Measurements from ENCODE around the gene LACTB. TPM values are rescaled to one million over a fixed set of nuclear protein-coding genes. Genes with fewer than 3 reads are reported as not detected.

LACTB gene
- total and polyA plus RNA-seq, 12 donors, result 11.6 to 32.2 (median 24.3) TPM

- intact Hi-C loops (cut with DNase I), result loop anchor here in 2 of 10 donors (10.0 kb wide), 1 partner anchor 123 kb away; the partner anchor contains the start of gene APH1B (in 2 of the 2)
- 97 to 100% methylated on average over 1 of the region's 1 CpG for WGBS, 2 donors
- Histone ChIP-seq H3K27ac (no peak overlapping the region), H3K36me3 (peaks cover 0 to 89% (median 19%) of the 10 kb centered on the region in 9 donors), H3K27me3 (no peaks in the 10 kb centered on the region), H3K4me3 (no peak overlapping the region), H3K9me3 (no peaks in the 10 kb centered on the region), H3K4me1 (peaks cover 3 to 45% (median 26%) of the 10 kb centered on the region in 9 donors)
- DNase-seq, result no peak
- ATAC-seq, result no peak
- TF ChIP-seq, protein P1, sequence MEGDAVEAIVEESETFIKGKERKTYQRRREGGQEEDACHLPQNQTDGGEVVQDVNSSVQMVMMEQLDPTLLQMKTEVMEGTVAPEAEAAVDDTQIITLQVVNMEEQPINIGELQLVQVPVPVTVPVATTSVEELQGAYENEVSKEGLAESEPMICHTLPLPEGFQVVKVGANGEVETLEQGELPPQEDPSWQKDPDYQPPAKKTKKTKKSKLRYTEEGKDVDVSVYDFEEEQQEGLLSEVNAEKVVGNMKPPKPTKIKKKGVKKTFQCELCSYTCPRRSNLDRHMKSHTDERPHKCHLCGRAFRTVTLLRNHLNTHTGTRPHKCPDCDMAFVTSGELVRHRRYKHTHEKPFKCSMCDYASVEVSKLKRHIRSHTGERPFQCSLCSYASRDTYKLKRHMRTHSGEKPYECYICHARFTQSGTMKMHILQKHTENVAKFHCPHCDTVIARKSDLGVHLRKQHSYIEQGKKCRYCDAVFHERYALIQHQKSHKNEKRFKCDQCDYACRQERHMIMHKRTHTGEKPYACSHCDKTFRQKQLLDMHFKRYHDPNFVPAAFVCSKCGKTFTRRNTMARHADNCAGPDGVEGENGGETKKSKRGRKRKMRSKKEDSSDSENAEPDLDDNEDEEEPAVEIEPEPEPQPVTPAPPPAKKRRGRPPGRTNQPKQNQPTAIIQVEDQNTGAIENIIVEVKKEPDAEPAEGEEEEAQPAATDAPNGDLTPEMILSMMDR (IDR thresholded peaks at IDR 0.05), result no peak
Observed at GRCh38 chr15:63151665-63152064, 30.0 kb downstream of the LACTB start.

DNA sequence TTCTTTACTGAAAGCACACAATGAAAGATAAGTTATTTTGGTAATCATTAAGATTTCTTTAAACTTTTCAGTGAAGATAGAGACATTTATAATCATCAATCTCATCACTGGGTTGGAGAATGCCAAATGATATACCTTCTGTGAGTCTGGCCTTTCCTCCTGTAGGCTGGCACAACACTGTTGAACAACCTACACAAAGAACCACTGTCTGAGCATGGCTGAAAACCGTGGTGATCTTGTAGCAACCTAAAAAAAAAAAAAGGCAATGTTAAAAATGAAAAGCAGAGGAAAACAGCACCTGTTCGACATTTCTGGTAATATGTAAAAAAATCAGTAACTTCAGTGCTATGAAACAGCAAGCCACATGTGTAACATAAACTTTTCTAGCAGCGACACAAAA lies 33.8 kb downstream of the LACTB start:
- peak overlapping the region in 3 of 10 donors; percentile 97 to 99 (median 98) for H3K27ac ChIP-seq

GRCh38 chr15:63156086-63156710 lies 34.5 kb downstream of the LACTB start:
- Histone ChIP-seq H3K36me3 (peaks cover 0 to 47% (median 6%) of the 10 kb centered on the region in 9 donors), H3K4me3 (peak overlapping the region; percentile 56 to 99 (median 82)), H3K27me3 (no peaks in the 10 kb centered on the region), H3K4me1 (peaks cover 5 to 37% (median 26%) of the 10 kb centered on the region in 9 donors), H3K27ac (peak overlapping the region; percentile 87 to 99 (median 97)), H3K9me3 (no peaks in the 10 kb centered on the region)
- intact Hi-C loops (cut with DNase I), result loop anchor here in 5 of 10 donors (2.0 to 10.0 kb wide), 4 partner anchors 33 to 121 kb away; partner anchors contain the start of genes APH1B (in 4 of the 5), LACTB (in 1 of the 5) and RAB8B (in 1 of the 5)
- no peak for ATAC-seq
- TF ChIP-seq, protein P1 (IDR thresholded peaks at IDR 0.05), result peak in 1 of 9 donors; percentile 7
- DNase-seq, result no peak
- WGBS, 2 donors, result 11 to 14% methylated on average over 10 of the region's 10 CpGs

More for the DNA sequence above, 33.8 kb downstream of the LACTB start:
- intact Hi-C loops (cut with DNase I), result loop anchor here in 4 of 10 donors (5.0 to 10.0 kb wide), 3 partner anchors 33 to 122 kb away; partner anchors contain the start of genes APH1B (in 4 of the 4) and LACTB (in 1 of the 4)
- Histone ChIP-seq H3K4me1 (peaks cover 5 to 41% (median 26%) of the 10 kb centered on the region in 9 donors), H3K27me3 (no peaks in the 10 kb centered on the region), H3K9me3 (no peaks in the 10 kb centered on the region), H3K4me3 (peak overlapping the region in 8 of 10 donors; percentile 68 to 99 (median 84)), H3K36me3 (peaks cover 0 to 54% (median 9%) of the 10 kb centered on the region in 9 donors)
- no peak for DNase-seq
- TF ChIP-seq, protein P1 (IDR thresholded peaks at IDR 0.05), result no peak
- whole genome bisulfite sequencing, 2 donors, result 76 to 83% methylated on average over 3 of the region's 3 CpGs
- ATAC-seq, result no peak

DNA sequence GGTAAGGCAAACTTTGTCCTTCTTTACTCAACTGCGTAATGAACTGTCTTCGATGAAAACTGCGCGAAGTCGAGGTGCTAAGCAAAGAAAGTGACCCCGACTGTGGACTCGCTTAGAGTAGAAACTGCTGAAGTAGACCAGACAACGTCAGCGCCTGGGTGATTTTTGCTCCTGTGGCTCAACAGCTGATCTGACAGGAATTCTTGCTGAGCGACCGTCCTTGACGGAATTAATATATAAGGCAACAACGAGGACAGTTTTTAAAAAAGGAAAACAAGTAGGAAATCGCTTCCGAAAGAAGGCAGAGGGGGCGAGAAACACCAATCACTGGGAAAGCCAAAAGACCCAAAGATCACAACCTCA lies 35.1 kb downstream of the LACTB start:
- DNase-seq, result peak; percentile 19 to 20
- peak overlapping the region; percentile 87 to 99 (median 97) for H3K27ac ChIP-seq
- H3K4me3 ChIP-seq, result peak overlapping the region; percentile 56 to 99 (median 82)
- WGBS, 2 donors, result 0% methylated on average over 16 of the region's 16 CpGs
- ATAC-seq, result peak; percentile 15 to 63 (median 44)
- H3K27me3 ChIP-seq, result no peaks in the 10 kb centered on the region
- H3K9me3 ChIP-seq, result no peaks in the 10 kb centered on the region
- H3K4me1 ChIP-seq, result peaks cover 5 to 37% (median 26%) of the 10 kb centered on the region in 9 donors
- intact Hi-C loops (cut with DNase I), result loop anchor here in 5 of 10 donors (2.0 to 10.0 kb wide), 4 partner anchors 32 to 121 kb away; partner anchors contain the start of genes APH1B (in 4 of the 5), LACTB (in 1 of the 5) and RAB8B (in 1 of the 5)
- peaks cover 0 to 41% (median under 1%) of the 10 kb centered on the region in 9 donors for H3K36me3 ChIP-seq
- TF ChIP-seq, protein P1 (IDR thresholded peaks at IDR 0.05), result no peak
